WERI-Rb-1 (cell line): Measurements from ENCODE around the gene SIRT2.
A peak's percentile ranks its signal among the peaks of the same experiment; 100 is the strongest.
"Not testable (repeated sequence)": the region's sequence is repeated elsewhere in the genome, so short reads cannot be mapped to it uniquely, and the experiment has no call there.

Experiments
- DNase-seq: peaks from one replicate; pipeline ENCODE4 v3.0.0-alpha.2; 2020
- H3K27ac ChIP-seq: fragments of 250-450 bp; sonication (Bioruptor Pico); 2 replicates; pipeline ENCODE4 v1.5.1; 2020; ENCODE audit warnings: mild to moderate bottlenecking, moderate library complexity
- H3K27me3 ChIP-seq: fragments of 250-450 bp; sonication (Bioruptor Pico); 2 replicates; pipeline ENCODE4 v1.5.1; 2021; ENCODE audit warnings: mild to moderate bottlenecking, low read depth, moderate library complexity; ENCODE audit not compliant: insufficient read depth, severe bottlenecking
- H3K36me3 ChIP-seq: fragments of 250-450 bp; sonication (Bioruptor Pico); 2 replicates; pipeline ENCODE4 v1.5.1; 2020; ENCODE audit warnings: mild to moderate bottlenecking, moderate library complexity
- H3K4me3 ChIP-seq: 2 replicates; pipeline ENCODE4 v1.5.1; 2011; ENCODE audit warnings: low read depth, mild to moderate bottlenecking, control low read depth, low read length
- H3K9me3 ChIP-seq: fragments of 250-450 bp; sonication (Bioruptor Pico); 2 replicates; pipeline ENCODE4 v1.5.1; 2021; ENCODE audit warnings: mild to moderate bottlenecking, moderate library complexity; ENCODE audit not compliant: severe bottlenecking
- CTCF ChIP-seq: IDR thresholded peaks from 2 replicates; pipeline ENCODE4 v1.5.1; 2011; ENCODE audit warnings: low read depth, mild to moderate bottlenecking, control low read depth, inconsistent platforms, low read length

Gene SIRT2

GRCh38 chr19:38941979-38942378 lies 42.6 kb upstream of the SIRT2 start:
- no peak for DNase-seq
- Histone ChIP-seq H3K27me3 (no peaks in the 10 kb centered on the region), H3K9me3 (no peaks in the 10 kb centered on the region), H3K27ac (peak overlapping the region; percentile 45), H3K4me3 (no peak overlapping the region), H3K36me3 (peaks cover 28% of the 10 kb centered on the region)
- TF ChIP-seq CTCF = no peak

- not testable (repeated sequence) for DNase-seq, H3K9me3 ChIP-seq, H3K27me3 ChIP-seq, H3K4me3 ChIP-seq
- H3K27ac ChIP-seq = peak overlapping the region; percentile 45
- peaks cover 23% of the 10 kb centered on the region for H3K36me3 ChIP-seq
Measured at GRCh38 chr19:38941466-38941865, 42.0 kb upstream of the SIRT2 start.

- TF ChIP-seq CTCF = no peak
- no peak for DNase-seq
- Histone ChIP-seq H3K9me3 (no peaks in the 10 kb centered on the region), H3K36me3 (peaks cover 15% of the 10 kb centered on the region), H3K4me3 (no peak overlapping the region), H3K27me3 (no peaks in the 10 kb centered on the region), H3K27ac (peak overlapping the region; percentile 17; the same call in 1 of the 2 replicates)
Measured at GRCh38 chr19:38939957-38940356, 40.5 kb upstream of the SIRT2 start.

GRCh38 chr19:38933544-38933943 lies 34.1 kb upstream of the SIRT2 start:
- Histone ChIP-seq H3K36me3 (peaks cover 18% of the 10 kb centered on the region), H3K4me3 (no peak overlapping the region), H3K9me3 (no peaks in the 10 kb centered on the region), H3K27me3 (no peaks in the 10 kb centered on the region), H3K27ac (no peak overlapping the region)
- DNase-seq = no peak
- no peak for TF ChIP-seq CTCF

GRCh38 chr19:38932425-38933179 lies 33.2 kb upstream of the SIRT2 start:
- TF ChIP-seq CTCF = peak; percentile 45
- no peaks in the 10 kb centered on the region for H3K9me3 ChIP-seq
- DNase-seq = peak; percentile 60
- H3K27me3 ChIP-seq = no peaks in the 10 kb centered on the region
- peaks cover 18% of the 10 kb centered on the region for H3K36me3 ChIP-seq
- H3K4me3 ChIP-seq = no peak overlapping the region
- H3K27ac ChIP-seq = no peak overlapping the region

GRCh38 chr19:38931521-38931793 lies 32.0 kb upstream of the SIRT2 start:
- no peak for DNase-seq
- no peak overlapping the region; the same call in 1 of the 2 replicates for H3K27ac ChIP-seq
- H3K36me3 ChIP-seq = peaks cover 18% of the 10 kb centered on the region
- no peaks in the 10 kb centered on the region for H3K9me3 ChIP-seq
- no peak for TF ChIP-seq CTCF
- peak overlapping the region; percentile 98 for H3K4me3 ChIP-seq
- H3K27me3 ChIP-seq = no peaks in the 10 kb centered on the region
